ENCODE measurements around the gene GABBR1.

The GABBR1 gene

DNA sequence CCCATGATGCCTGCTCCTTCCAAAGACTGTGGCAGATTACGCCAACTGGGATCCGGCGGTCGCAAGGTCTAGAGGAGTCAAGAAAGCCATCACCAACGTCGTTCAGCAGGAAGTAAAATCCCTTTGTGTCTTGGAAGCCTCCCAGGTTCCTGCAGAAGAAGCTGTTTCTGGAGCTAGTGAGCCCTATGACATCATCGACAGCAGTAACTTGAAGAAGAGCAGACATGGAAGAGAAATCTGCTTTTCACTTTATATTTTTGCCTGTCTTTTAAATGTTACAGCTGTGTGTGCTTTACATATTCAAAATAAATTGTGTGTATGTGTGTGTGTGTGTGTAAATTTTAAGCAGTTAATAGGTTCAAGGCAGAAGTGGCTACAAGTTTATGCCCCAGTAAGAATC, 55.4 kb downstream of the GABBR1 start:
- no peak for TF ChIP-seq CTCF (IDR thresholded peaks at IDR 0.05; ENCODE audit: low read depth, low read length)
- no peak overlapping the region for H3K4me3 ChIP-seq (ENCODE audit: low read depth, low read length)
- no peak for DNase-seq (ENCODE audit: low read depth, low spot score)

GRCh38 chr6:29576056-29576455, 56.9 kb downstream of the GABBR1 start:
- TF ChIP-seq CTCF (IDR thresholded peaks at IDR 0.05; ENCODE audit: low read depth, low read length), result no peak
- no peak for DNase-seq (ENCODE audit: low read depth, low spot score)
- H3K4me3 ChIP-seq (ENCODE audit: low read depth, low read length), result no peak overlapping the region
- in situ Hi-C loops (cut with HindIII; ENCODE audit: low sequenced_read_pairs), result no loop called here

More for the DNA sequence above, 55.4 kb downstream of the GABBR1 start:
- in situ Hi-C loops (cut with HindIII; ENCODE audit: low sequenced_read_pairs), result no loop called here

DNA sequence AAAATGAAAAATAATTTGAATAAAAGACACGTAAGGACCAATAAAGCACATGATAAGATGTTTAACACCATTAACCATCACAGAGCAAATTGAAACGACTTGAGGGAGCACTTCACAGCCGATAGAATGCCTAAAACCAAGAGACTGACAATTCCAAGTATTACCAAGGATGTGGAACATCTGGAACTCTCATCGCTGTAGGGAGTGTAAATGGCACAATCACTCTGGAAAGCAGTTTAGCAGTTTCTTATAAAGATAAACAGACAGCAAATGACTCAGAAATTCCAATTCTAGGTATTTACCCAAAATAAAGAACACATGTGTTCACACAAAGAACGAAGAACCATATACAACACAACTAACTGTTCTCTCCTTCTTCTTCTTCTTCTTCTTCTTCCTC, 65.0 kb downstream of the GABBR1 start:
- TF ChIP-seq CTCF (IDR thresholded peaks at IDR 0.05; ENCODE audit: low read depth, low read length), result no peak
- no peak for DNase-seq (ENCODE audit: low read depth, low spot score)
- no peak overlapping the region for H3K4me3 ChIP-seq (ENCODE audit: low read depth, low read length)
- in situ Hi-C loops (cut with HindIII; ENCODE audit: low sequenced_read_pairs), result no loop called here

DNA sequence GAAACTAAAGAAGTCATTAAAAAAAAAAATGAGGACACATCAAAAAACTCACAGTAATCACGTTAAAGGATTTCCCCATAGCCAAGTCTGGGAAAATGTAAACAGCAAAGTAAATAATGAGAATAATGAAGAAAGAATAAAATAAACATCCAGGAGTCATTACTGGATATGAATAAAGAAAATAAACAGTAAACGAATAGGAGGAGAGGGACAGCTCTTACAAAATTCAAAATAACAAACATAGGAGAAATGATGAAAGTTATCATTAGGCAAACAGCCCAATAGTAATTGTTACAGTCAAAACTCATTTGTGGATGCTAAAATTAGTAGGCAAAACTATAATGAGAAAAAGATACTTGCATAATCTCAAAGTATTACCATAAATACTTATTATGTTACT, 65.4 kb downstream of the GABBR1 start:
- no peak for TF ChIP-seq CTCF (IDR thresholded peaks at IDR 0.05; ENCODE audit: low read depth, low read length)
- DNase-seq (ENCODE audit: low read depth, low spot score), result no peak
- in situ Hi-C loops (cut with HindIII; ENCODE audit: low sequenced_read_pairs), result no loop called here
- H3K4me3 ChIP-seq (ENCODE audit: low read depth, low read length), result no peak overlapping the region

GRCh38 chr6:29566856-29567255, 66.1 kb downstream of the GABBR1 start:
- no peak for DNase-seq (ENCODE audit: low read depth, low spot score)
- in situ Hi-C loops (cut with HindIII; ENCODE audit: low sequenced_read_pairs), result no loop called here
- TF ChIP-seq CTCF (IDR thresholded peaks at IDR 0.05; ENCODE audit: low read depth, low read length), result no peak
- no peak overlapping the region for H3K4me3 ChIP-seq (ENCODE audit: low read depth, low read length)

GRCh38 chr6:29564875-29565274, 68.1 kb downstream of the GABBR1 start:
- H3K4me3 ChIP-seq (ENCODE audit: low read depth, low read length), result no peak overlapping the region
- TF ChIP-seq CTCF (IDR thresholded peaks at IDR 0.05; ENCODE audit: low read depth, low read length), result no peak
- DNase-seq (ENCODE audit: low read depth, low spot score), result no peak
- in situ Hi-C loops (cut with HindIII; ENCODE audit: low sequenced_read_pairs), result no loop called here

DNA sequence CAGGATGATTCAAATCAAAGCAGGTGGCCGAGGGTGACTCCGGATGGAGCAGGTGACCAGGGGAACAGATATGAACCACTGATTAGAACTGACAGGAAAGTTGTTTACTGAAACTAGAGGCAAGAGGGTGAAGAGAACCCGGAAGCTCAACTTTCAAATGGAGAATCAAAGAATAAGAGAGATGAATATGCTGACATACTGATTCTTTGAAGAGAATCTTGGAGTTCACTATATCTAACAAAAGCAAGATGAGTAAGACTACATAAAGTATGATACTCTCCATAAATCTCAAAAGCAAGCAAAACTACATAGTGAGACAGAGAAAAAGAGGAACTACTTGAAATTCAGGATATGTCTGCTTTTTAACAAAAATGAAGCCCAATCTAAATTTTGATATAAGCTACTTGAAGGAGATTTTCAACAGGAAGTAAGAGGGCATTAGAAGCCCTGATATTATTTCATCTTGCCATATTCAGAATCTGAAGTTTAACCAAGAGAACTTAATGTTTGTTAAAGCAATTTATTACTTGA, 69.5 kb downstream of the GABBR1 start:
- DNase-seq (ENCODE audit: low read depth, low spot score), result no peak
- no peak for TF ChIP-seq CTCF (IDR thresholded peaks at IDR 0.05; ENCODE audit: low read depth, low read length)
- in situ Hi-C loops (cut with HindIII; ENCODE audit: low sequenced_read_pairs), result no loop called here
- H3K4me3 ChIP-seq (ENCODE audit: low read depth, low read length), result no peak overlapping the region

All from astrocyte of the spinal cord (primary cell).